Sigmoid colon (tissue), 4 donors: ENCODE results near the gene SH3RF3.

Experiments used
- EP300 ChIP-seq, 4 donors: sonication (generic); formaldehyde crosslinking; IDR thresholded peaks; one replicate each; pipeline ENCODE4 v1.6.1; 2017; ENCODE audit warnings: antibody characterized with exemption in 4 of 4
- POLR2A ChIP-seq, 2 donors: fragments of 450-650 bp; IDR thresholded peaks; one replicate each; pipeline ENCODE4 v1.6.1; 2016; ENCODE audit warnings: antibody characterized with exemption in 2 of 2, mild to moderate bottlenecking in 2 of 2, moderate library complexity in 2 of 2
- POLR2AphosphoS5 ChIP-seq, 4 donors: sonication (generic); formaldehyde crosslinking; IDR thresholded peaks; one replicate each; pipeline ENCODE4 v1.6.1; 2017; ENCODE audit warnings: antibody characterized with exemption in 4 of 4
- TF ChIP-seq, protein P1 (sequence below), 4 experiments: fragments of 450-650 bp in 3 of 4; fragments of 200-600 bp in 1 of 4; IDR thresholded peaks; one replicate each; pipeline ENCODE4 v1.5.1; 2016 to 2019; ENCODE audit warnings: antibody characterized with exemption in 4 of 4, mild to moderate bottlenecking in 3 of 4, moderate library complexity in 2 of 4

DNA sequence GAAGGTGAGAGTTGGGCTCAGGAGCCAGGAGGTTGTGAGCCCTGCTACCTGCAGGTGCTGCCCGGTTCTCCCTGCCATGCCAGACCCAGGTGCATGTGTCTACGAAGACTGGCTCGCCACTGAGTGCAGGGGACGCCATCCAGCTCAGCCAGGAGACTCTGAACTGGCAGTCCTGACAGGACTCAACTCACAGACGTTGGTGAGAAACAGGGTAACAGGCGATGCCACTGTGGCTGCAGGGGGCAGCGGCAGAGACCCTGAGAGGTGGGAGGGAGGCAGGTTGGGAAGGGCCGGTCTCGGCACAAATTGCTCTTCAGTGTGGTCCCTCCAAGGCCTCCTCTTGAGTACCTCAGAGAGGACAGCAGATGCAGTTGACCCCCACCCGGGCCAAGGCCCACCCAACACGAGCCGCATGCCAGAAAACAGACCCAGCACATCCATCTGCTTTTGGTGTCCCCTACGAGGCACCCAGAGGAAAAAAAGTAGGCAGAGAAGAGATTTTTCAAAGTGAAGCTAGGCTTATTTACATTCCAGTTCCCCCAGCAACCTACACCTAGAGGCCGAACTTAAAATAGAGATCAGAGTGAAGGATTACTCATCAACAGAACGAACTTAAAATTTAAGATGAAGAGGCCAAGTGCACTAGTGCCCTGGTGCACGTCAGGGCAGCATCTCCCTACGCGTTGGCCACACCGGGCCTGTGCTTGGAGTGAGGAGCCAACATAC is 300.0 kb downstream of the SH3RF3 start:
- TF ChIP-seq POLR2A (IDR thresholded peaks at IDR 0.05) = no peak
- TF ChIP-seq, protein P1, sequence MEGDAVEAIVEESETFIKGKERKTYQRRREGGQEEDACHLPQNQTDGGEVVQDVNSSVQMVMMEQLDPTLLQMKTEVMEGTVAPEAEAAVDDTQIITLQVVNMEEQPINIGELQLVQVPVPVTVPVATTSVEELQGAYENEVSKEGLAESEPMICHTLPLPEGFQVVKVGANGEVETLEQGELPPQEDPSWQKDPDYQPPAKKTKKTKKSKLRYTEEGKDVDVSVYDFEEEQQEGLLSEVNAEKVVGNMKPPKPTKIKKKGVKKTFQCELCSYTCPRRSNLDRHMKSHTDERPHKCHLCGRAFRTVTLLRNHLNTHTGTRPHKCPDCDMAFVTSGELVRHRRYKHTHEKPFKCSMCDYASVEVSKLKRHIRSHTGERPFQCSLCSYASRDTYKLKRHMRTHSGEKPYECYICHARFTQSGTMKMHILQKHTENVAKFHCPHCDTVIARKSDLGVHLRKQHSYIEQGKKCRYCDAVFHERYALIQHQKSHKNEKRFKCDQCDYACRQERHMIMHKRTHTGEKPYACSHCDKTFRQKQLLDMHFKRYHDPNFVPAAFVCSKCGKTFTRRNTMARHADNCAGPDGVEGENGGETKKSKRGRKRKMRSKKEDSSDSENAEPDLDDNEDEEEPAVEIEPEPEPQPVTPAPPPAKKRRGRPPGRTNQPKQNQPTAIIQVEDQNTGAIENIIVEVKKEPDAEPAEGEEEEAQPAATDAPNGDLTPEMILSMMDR (IDR thresholded peaks at IDR 0.05) = no peak
- no peak for TF ChIP-seq EP300 (IDR thresholded peaks at IDR 0.05)
- TF ChIP-seq POLR2AphosphoS5 (IDR thresholded peaks at IDR 0.05) = no peak
